ENCODE data around the gene ZNF524.

Gene ZNF524

DNA sequence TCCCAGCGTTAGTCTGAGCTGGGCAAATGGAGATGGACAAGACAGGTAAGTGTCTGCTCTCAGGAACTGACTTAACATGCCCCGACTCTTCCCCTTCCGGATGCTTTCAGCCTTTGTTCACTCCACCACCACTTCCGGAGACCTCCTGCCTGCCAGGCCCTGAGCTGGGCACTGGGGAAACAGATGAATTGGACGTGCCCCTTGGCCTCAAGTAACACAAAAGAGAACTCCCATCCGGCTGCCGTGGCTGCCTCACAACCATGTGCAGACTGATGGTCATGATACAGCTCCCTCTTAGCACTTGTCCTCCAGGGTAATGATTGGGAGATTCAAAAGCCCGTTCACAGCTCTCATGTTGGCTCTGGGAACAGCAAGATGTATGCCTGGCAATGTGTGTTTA is 17.3 kb downstream of the ZNF524 start:
- DNase-seq (ENCODE audit: insufficient read length, low spot score) (no peak), FAIRE-seq (no peak)
- TF ChIP-seq PAX5 (IDR thresholded peaks at IDR 0.05; ENCODE audit: insufficient read depth, low read length, severe bottlenecking), result no peak
- no peak for TF ChIP-seq POLR2AphosphoS5 (IDR thresholded peaks at IDR 0.05; ENCODE audit: low read depth, low read length)
- TF ChIP-seq SPI1 (IDR thresholded peaks at IDR 0.05; ENCODE audit: low read depth, low read length), result no peak

GRCh38 chr19:55618426-55618825 is 18.3 kb downstream of the ZNF524 start:
- TF ChIP-seq SPI1 (IDR thresholded peaks at IDR 0.05; ENCODE audit: low read depth, low read length) (no peak), POU2F2 (IDR thresholded peaks at IDR 0.05; ENCODE audit: low read depth, low read length) (no peak), POLR2A (IDR thresholded peaks at IDR 0.05; ENCODE audit: low read depth, low read length) (no peak), TAF1 (IDR thresholded peaks at IDR 0.05; ENCODE audit: low read depth, low read length) (no peak), PAX5 (IDR thresholded peaks at IDR 0.05; ENCODE audit: insufficient read depth, low read length, severe bottlenecking) (no peak), POLR2AphosphoS5 (IDR thresholded peaks at IDR 0.05; ENCODE audit: low read depth, low read length) (no peak)
- FAIRE-seq (no peak), DNase-seq (ENCODE audit: insufficient read length, low spot score) (no peak)

GRCh38 chr19:55619286-55619685 is 19.2 kb downstream of the ZNF524 start:
- FAIRE-seq (no peak), DNase-seq (ENCODE audit: insufficient read length, low spot score) (no peak)
- no peak for TF ChIP-seq POLR2AphosphoS5 (IDR thresholded peaks at IDR 0.05; ENCODE audit: low read depth, low read length)
- no peak for TF ChIP-seq PAX5 (IDR thresholded peaks at IDR 0.05; ENCODE audit: insufficient read depth, low read length, severe bottlenecking)
- no peak for TF ChIP-seq TAF1 (IDR thresholded peaks at IDR 0.05; ENCODE audit: low read depth, low read length)
- TF ChIP-seq POU2F2 (IDR thresholded peaks at IDR 0.05; ENCODE audit: low read depth, low read length), result no peak
- TF ChIP-seq SPI1 (IDR thresholded peaks at IDR 0.05; ENCODE audit: low read depth, low read length), result no peak
- no peak for TF ChIP-seq POLR2A (IDR thresholded peaks at IDR 0.05; ENCODE audit: low read depth, low read length)

DNA sequence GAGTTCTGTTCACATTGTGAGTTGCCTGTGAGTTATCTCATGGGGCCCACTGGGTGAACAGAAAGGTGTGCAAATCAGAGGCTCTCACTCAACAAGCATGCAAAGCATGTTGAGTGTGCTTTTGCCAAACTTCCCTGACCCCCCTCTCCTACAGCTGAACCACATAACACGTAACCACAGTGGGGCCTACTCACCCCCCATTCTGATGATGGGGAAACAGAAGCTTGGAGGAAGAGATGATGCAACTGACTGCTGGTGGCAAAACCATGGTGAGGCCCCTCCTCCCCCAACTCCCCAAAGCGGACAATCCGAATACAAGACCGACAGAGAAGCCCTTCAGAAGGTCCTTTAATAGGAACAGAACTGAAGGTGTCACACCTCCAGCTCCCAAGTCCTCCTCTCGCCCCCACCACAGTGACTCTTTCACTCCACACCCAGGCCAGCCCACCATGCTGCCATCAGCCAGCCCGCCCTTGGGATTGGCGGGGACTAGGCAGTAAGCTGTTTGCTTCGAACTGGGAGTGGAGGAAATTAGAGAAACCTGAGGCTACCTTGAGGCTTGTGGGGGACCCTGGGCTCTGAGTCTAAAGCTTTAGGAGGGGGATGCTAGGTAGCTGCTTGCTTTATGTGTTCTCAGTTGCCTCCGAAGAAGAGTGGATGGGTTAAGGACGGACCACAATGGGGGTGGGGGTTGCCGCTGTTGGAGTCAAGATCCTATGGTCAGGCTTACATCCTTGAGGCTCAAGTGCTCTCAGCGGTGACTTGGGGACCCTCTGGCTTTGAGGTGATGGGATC is 20.5 kb downstream of the ZNF524 start:
- no peak for DNase-seq (ENCODE audit: insufficient read length, low spot score)
- no peak for FAIRE-seq
- no peak for TF ChIP-seq PAX5 (IDR thresholded peaks at IDR 0.05; ENCODE audit: insufficient read depth, low read length, severe bottlenecking)

DNA sequence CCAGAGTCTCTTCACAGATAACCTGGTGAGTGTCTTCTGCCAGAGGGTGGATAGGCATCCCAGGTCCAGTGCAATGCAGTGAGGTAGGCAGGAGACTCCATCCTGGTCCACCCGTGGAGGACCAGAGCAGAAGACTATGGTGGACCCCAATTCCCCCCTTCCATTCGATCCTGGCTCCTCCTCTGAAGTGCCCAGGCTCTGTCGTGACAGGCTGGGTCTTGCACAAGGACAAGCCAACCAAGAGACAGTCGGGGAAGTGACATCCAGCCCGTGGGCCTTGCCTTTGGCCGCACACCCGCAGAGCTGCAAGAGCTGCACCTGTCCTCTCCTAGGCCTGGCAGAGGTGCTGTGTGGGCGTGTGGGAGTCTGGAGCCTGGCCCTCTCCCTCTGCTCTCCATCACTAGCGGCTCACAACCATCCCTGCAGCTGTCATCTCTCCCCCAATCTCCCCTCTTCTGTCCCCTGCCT is 21.2 kb downstream of the ZNF524 start:
- DNase-seq (ENCODE audit: insufficient read length, low spot score) (no peak), FAIRE-seq (no peak)
- TF ChIP-seq POU2F2 (IDR thresholded peaks at IDR 0.05; ENCODE audit: low read depth, low read length), result no peak
- TF ChIP-seq TAF1 (IDR thresholded peaks at IDR 0.05; ENCODE audit: low read depth, low read length), result no peak
- TF ChIP-seq SPI1 (IDR thresholded peaks at IDR 0.05; ENCODE audit: low read depth, low read length), result no peak
- peak; percentile 51 for TF ChIP-seq POLR2AphosphoS5 (IDR thresholded peaks at IDR 0.05; ENCODE audit: low read depth, low read length)
- TF ChIP-seq POLR2A (IDR thresholded peaks at IDR 0.05; ENCODE audit: low read depth, low read length), result peak; percentile 54
- no peak for TF ChIP-seq PAX5 (IDR thresholded peaks at IDR 0.05; ENCODE audit: insufficient read depth, low read length, severe bottlenecking)

- FAIRE-seq, result no peak
- TF ChIP-seq SPI1 (IDR thresholded peaks at IDR 0.05; ENCODE audit: low read depth, low read length) (no peak), POLR2AphosphoS5 (IDR thresholded peaks at IDR 0.05; ENCODE audit: low read depth, low read length) (no peak), TAF1 (IDR thresholded peaks at IDR 0.05; ENCODE audit: low read depth, low read length) (no peak), POU2F2 (IDR thresholded peaks at IDR 0.05; ENCODE audit: low read depth, low read length) (no peak)
- no peak for DNase-seq (ENCODE audit: insufficient read length, low spot score)
Observed at GRCh38 chr19:55621673-55622231, 21.7 kb downstream of the ZNF524 start.

GRCh38 chr19:55622242-55622969 is 22.3 kb downstream of the ZNF524 start:
- DNase-seq (ENCODE audit: insufficient read length, low spot score) (no peak), FAIRE-seq (no peak)
- no peak for TF ChIP-seq TAF1 (IDR thresholded peaks at IDR 0.05; ENCODE audit: low read depth, low read length)
- TF ChIP-seq POLR2A (IDR thresholded peaks at IDR 0.05; ENCODE audit: low read depth, low read length), result no peak
- TF ChIP-seq PAX5 (IDR thresholded peaks at IDR 0.05; ENCODE audit: insufficient read depth, low read length, severe bottlenecking), result no peak
- no peak for TF ChIP-seq POLR2AphosphoS5 (IDR thresholded peaks at IDR 0.05; ENCODE audit: low read depth, low read length)
- TF ChIP-seq POU2F2 (IDR thresholded peaks at IDR 0.05; ENCODE audit: low read depth, low read length), result no peak
- no peak for TF ChIP-seq SPI1 (IDR thresholded peaks at IDR 0.05; ENCODE audit: low read depth, low read length)

GRCh38 chr19:55623130-55623529 is 23.0 kb downstream of the ZNF524 start:
- TF ChIP-seq PAX5 (IDR thresholded peaks at IDR 0.05; ENCODE audit: insufficient read depth, low read length, severe bottlenecking) (no peak), SPI1 (IDR thresholded peaks at IDR 0.05; ENCODE audit: low read depth, low read length) (no peak), TAF1 (IDR thresholded peaks at IDR 0.05; ENCODE audit: low read depth, low read length) (no peak), POU2F2 (IDR thresholded peaks at IDR 0.05; ENCODE audit: low read depth, low read length) (no peak), POLR2A (IDR thresholded peaks at IDR 0.05; ENCODE audit: low read depth, low read length) (no peak), POLR2AphosphoS5 (IDR thresholded peaks at IDR 0.05; ENCODE audit: low read depth, low read length) (no peak)
- no peak for DNase-seq (ENCODE audit: insufficient read length, low spot score)
- no peak for FAIRE-seq

GRCh38 chr19:55623561-55623960 is 23.5 kb downstream of the ZNF524 start:
- DNase-seq (ENCODE audit: insufficient read length, low spot score), result no peak
- no peak for FAIRE-seq
- no peak for TF ChIP-seq PAX5 (IDR thresholded peaks at IDR 0.05; ENCODE audit: insufficient read depth, low read length, severe bottlenecking)
- TF ChIP-seq POLR2A (IDR thresholded peaks at IDR 0.05; ENCODE audit: low read depth, low read length), result no peak
- no peak for TF ChIP-seq POLR2AphosphoS5 (IDR thresholded peaks at IDR 0.05; ENCODE audit: low read depth, low read length)
- TF ChIP-seq POU2F2 (IDR thresholded peaks at IDR 0.05; ENCODE audit: low read depth, low read length), result no peak
- TF ChIP-seq SPI1 (IDR thresholded peaks at IDR 0.05; ENCODE audit: low read depth, low read length), result no peak
- no peak for TF ChIP-seq TAF1 (IDR thresholded peaks at IDR 0.05; ENCODE audit: low read depth, low read length)
